Left kidney (tissue), 8 donors: ENCODE results near the gene TMCC3. TPM values are rescaled to one million over a fixed set of nuclear protein-coding genes. Genes with fewer than 3 reads are reported as not detected.
"Not testable (repeated sequence)": the region's sequence is repeated elsewhere in the genome, so short reads cannot be mapped to it uniquely, and the experiment has no call there.

Experiments used
- DNase-seq: peaks from one replicate; pipeline ENCODE4 v3.0.0-alpha.2; 2013
- long read RNA-seq, 8 donors: transcript quantifications; one replicate each; lab custom pipeline, GENCODE V29; 2026
- polyA plus RNA-seq: library from polyadenylated mRNA; unstranded; fragments of 120-200 nt; gene quantifications from one replicate; pipeline ENCODE4 v1.2.1, GENCODE V29; 2013; ENCODE audit not compliant: insufficient read length

Gene TMCC3
- 42.9 TPM for polyA plus RNA-seq
- long read RNA-seq, donor 1, full-length matches to known transcripts = 13 of 20 reads
- long read RNA-seq, donor 1, partial matches to known transcripts = 7 of 20 reads
- long read RNA-seq, donor 1, other reads (novel, unspliced or antisense) = 0 of 20 reads
- long read RNA-seq, donor 2, full-length matches to known transcripts = 6 of 6 reads
- long read RNA-seq, donor 2, partial matches to known transcripts = 0 of 6 reads
- long read RNA-seq, donor 2, other reads (novel, unspliced or antisense) = 0 of 6 reads
- long read RNA-seq, donor 3, full-length matches to known transcripts = 4 of 4 reads
- long read RNA-seq, donor 3, partial matches to known transcripts = 0 of 4 reads
- long read RNA-seq, donor 3, other reads (novel, unspliced or antisense) = 0 of 4 reads
- long read RNA-seq, donor 4 = 0 reads
- long read RNA-seq, donor 5, full-length matches to known transcripts = 8 of 8 reads
- long read RNA-seq, donor 5, partial matches to known transcripts = 0 of 8 reads
- long read RNA-seq, donor 5, other reads (novel, unspliced or antisense) = 0 of 8 reads
- long read RNA-seq, donor 6, full-length matches to known transcripts = 8 of 15 reads
- long read RNA-seq, donor 6, partial matches to known transcripts = 7 of 15 reads
- long read RNA-seq, donor 6, other reads (novel, unspliced or antisense) = 0 of 15 reads
- long read RNA-seq, donor 7, full-length matches to known transcripts = 9 of 14 reads
- long read RNA-seq, donor 7, partial matches to known transcripts = 5 of 14 reads
- long read RNA-seq, donor 7, other reads (novel, unspliced or antisense) = 0 of 14 reads
- long read RNA-seq, donor 8, full-length matches to known transcripts = 6 of 6 reads
- long read RNA-seq, donor 8, partial matches to known transcripts = 0 of 6 reads
- long read RNA-seq, donor 8, other reads (novel, unspliced or antisense) = 0 of 6 reads

GRCh38 chr12:94650143-94651056, at the start of gene TMCC3:
Gene TMCC3, minus strand, starts transcription at chr12:94650557. Its CDS starts 127 bp downstream, at chr12:94650430.
- peak; percentile 70 for DNase-seq

GRCh38 chr12:94699801-94700200, 49.4 kb upstream of the TMCC3 start:
- no peak for DNase-seq

GRCh38 chr12:94698578-94698977, 48.2 kb upstream of the TMCC3 start:
- no peak for DNase-seq

- no peak for DNase-seq
Measured at GRCh38 chr12:94697631-94698030, 47.3 kb upstream of the TMCC3 start.

GRCh38 chr12:94694732-94695131, 44.4 kb upstream of the TMCC3 start:
- DNase-seq = no peak

GRCh38 chr12:94692826-94693225, 42.5 kb upstream of the TMCC3 start:
- DNase-seq = not testable (repeated sequence)

- DNase-seq = no peak
Measured at GRCh38 chr12:94690198-94690771, 39.9 kb upstream of the TMCC3 start.

- no peak for DNase-seq
Measured at GRCh38 chr12:94689646-94690036, 39.3 kb upstream of the TMCC3 start.

- DNase-seq = no peak
Measured at GRCh38 chr12:94689002-94689645, 38.8 kb upstream of the TMCC3 start.

- no peak for DNase-seq
Measured at GRCh38 chr12:94687891-94688290, 37.5 kb upstream of the TMCC3 start.

GRCh38 chr12:94686834-94687628, 36.7 kb upstream of the TMCC3 start:
- DNase-seq = no peak

GRCh38 chr12:94684416-94685142, 34.2 kb upstream of the TMCC3 start:
- no peak for DNase-seq

- DNase-seq = no peak
Measured at GRCh38 chr12:94679554-94680195, 29.3 kb upstream of the TMCC3 start.

GRCh38 chr12:94678849-94679248, 28.5 kb upstream of the TMCC3 start:
- no peak for DNase-seq

- DNase-seq = no peak
Measured at GRCh38 chr12:94678379-94678778, 28.0 kb upstream of the TMCC3 start.

- no peak for DNase-seq
Measured at GRCh38 chr12:94677778-94678177, 27.4 kb upstream of the TMCC3 start.

GRCh38 chr12:94676922-94677321, 26.6 kb upstream of the TMCC3 start:
- no peak for DNase-seq

- DNase-seq = no peak
Measured at GRCh38 chr12:94676031-94676641, 25.8 kb upstream of the TMCC3 start.
